GM12801 (cell line): ENCODE data around the gene ILF2.

Source experiments
- CTCF ChIP-seq: IDR thresholded peaks from one replicate; pipeline ENCODE4 v1.5.1; 2011; ENCODE audit warnings: control low read depth; ENCODE audit not compliant: insufficient read length; ENCODE audit errors: extremely low read depth

The ILF2 gene

GRCh38 chr1:153685544-153686340 lies 14.9 kb upstream of the ILF2 start:
- no peak for TF ChIP-seq CTCF

GRCh38 chr1:153684892-153685291 lies 14.1 kb upstream of the ILF2 start:
- TF ChIP-seq CTCF = no peak

- TF ChIP-seq CTCF = no peak
These were observed 13.1 kb upstream of the ILF2 start for GRCh38 chr1:153683854-153684253.

GRCh38 chr1:153682730-153683129 lies 11.9 kb upstream of the ILF2 start:
- TF ChIP-seq CTCF = no peak

- no peak for TF ChIP-seq CTCF
These were observed 9.3 kb upstream of the ILF2 start for GRCh38 chr1:153680120-153680403.

GRCh38 chr1:153679337-153680119 lies 8.7 kb upstream of the ILF2 start:
- no peak for TF ChIP-seq CTCF

- TF ChIP-seq CTCF = no peak
These were observed 7.9 kb upstream of the ILF2 start, which contains the start of gene NPR1 for GRCh38 chr1:153678519-153679336. Gene NPR1, plus strand, starts transcription at chr1:153678688. Its CDS starts 421 bp downstream, at chr1:153679109.
